Measurements from ENCODE around the gene ATP1B1.

- TF ChIP-seq CTCF (optimal IDR thresholded peaks at IDR 0.05 in 1 of 3, IDR thresholded peaks at IDR 0.05 in 1 of 3, conservative IDR thresholded peaks at IDR 0.05 in 1 of 3; ENCODE audit: extremely low read depth in 1 of 3, insufficient read depth in 2 of 3, low read length in 3 of 3): no peak
- no peak for TF ChIP-seq EZH2 (IDR thresholded peaks at IDR 0.05; ENCODE audit: low read length)
Measured at GRCh38 chr1:169149555-169150286, 43.2 kb downstream of the ATP1B1 start.
